Activated B cell treated with CpG ODN at 0.5 μM for 24 hours (primary cell): ENCODE measurements around the gene DCAKD. TPM values are rescaled to one million over a fixed set of nuclear protein-coding genes. Genes with fewer than 3 reads are reported as not detected.

Experiments used
- ATAC-seq: fragments of 200-7000 bp; cut with Tn5 transposase; one replicate; pipeline ENCODE4 v1.10.0; 2021; ENCODE audit warnings: low read depth, mild to moderate bottlenecking, moderate library complexity
- CTCF ChIA-PET: fragments of 350-600 bp; sonication (Branson Sonifier 250); formaldehyde crosslinking; loops from one replicate; lab custom pipeline; 2021; ENCODE audit warnings: antibody characterized with exemption; lab: Charles Lee
- POLR2A ChIA-PET: fragments of 350-600 bp; sonication (Branson Sonifier 250); formaldehyde crosslinking; loops from one replicate; lab custom pipeline; 2021; ENCODE audit warnings: antibody characterized with exemption; lab: Charles Lee
- DNase-seq: peaks from one replicate; pipeline ENCODE4 v3.0.0; 2022
- H3K27ac Mint-ChIP-seq: one replicate; pipeline ENCODE4 v1.8.0; 2020; ENCODE audit warnings: mixed read lengths
- H3K27me3 Mint-ChIP-seq: one replicate; pipeline ENCODE4 v1.8.0; 2021; ENCODE audit warnings: mixed read lengths
- H3K36me3 Mint-ChIP-seq: one replicate; pipeline ENCODE4 v1.8.0; 2021; ENCODE audit warnings: low read depth, mixed read lengths
- H3K4me1 Mint-ChIP-seq: one replicate; pipeline ENCODE4 v1.8.0; 2021; ENCODE audit warnings: mixed read lengths
- H3K4me3 Mint-ChIP-seq: one replicate; pipeline ENCODE4 v1.8.0; 2020; ENCODE audit warnings: mild to moderate bottlenecking, mixed read lengths
- H3K9me3 Mint-ChIP-seq: one replicate; pipeline ENCODE4 v1.8.0; 2020; ENCODE audit warnings: mixed read lengths
- intact Hi-C: fragments of 100-400 bp; cut with micrococcal nuclease; formaldehyde crosslinking; loops from one replicate; pipeline ENCODE4 v1.15.1; 2024
- total RNA-seq: library from RNA; stranded (reverse); gene quantifications from 2 replicates; pipeline ENCODE4 v1.2.3, GENCODE V29; 2022
- TF ChIP-seq, protein P1 (sequence below): fragments of 200-600 bp; IDR thresholded peaks from one replicate; pipeline ENCODE4 v1.8.0; 2022; ENCODE audit warnings: antibody characterized with exemption, mild to moderate bottlenecking

Gene DCAKD
- total RNA-seq, 1 donor from 2014 or later = 15.6 TPM

DNA sequence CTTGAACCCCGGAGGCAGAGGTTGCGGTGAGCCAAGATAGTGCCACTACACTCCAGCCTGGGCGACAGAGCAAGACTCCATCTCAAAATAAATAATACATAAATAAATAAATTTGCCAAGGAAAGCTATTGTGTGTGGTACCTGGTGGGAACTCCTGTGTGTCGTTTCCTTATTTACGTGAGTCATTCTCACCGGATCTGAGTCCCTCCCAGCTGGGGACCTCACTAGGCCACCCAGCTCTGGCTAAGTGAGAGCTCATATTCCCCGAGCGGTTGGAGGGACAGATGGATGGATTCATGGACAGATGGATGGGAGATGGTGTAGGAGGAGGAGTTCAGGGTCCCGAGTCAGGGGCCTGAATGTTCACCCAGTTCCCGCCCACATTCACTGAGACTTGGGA, 60.4 kb downstream of the DCAKD start:
- TF ChIP-seq, protein P1, sequence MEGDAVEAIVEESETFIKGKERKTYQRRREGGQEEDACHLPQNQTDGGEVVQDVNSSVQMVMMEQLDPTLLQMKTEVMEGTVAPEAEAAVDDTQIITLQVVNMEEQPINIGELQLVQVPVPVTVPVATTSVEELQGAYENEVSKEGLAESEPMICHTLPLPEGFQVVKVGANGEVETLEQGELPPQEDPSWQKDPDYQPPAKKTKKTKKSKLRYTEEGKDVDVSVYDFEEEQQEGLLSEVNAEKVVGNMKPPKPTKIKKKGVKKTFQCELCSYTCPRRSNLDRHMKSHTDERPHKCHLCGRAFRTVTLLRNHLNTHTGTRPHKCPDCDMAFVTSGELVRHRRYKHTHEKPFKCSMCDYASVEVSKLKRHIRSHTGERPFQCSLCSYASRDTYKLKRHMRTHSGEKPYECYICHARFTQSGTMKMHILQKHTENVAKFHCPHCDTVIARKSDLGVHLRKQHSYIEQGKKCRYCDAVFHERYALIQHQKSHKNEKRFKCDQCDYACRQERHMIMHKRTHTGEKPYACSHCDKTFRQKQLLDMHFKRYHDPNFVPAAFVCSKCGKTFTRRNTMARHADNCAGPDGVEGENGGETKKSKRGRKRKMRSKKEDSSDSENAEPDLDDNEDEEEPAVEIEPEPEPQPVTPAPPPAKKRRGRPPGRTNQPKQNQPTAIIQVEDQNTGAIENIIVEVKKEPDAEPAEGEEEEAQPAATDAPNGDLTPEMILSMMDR = no peak
- Mint-ChIP-seq H3K4me1 (peaks cover 9% of the 10 kb centered on the region), H3K4me3 (no peak overlapping the region), H3K36me3 (no peaks in the 10 kb centered on the region), H3K9me3 (no peaks in the 10 kb centered on the region), H3K27me3 (peaks cover 56% of the 10 kb centered on the region), H3K27ac (no peak overlapping the region)
- intact Hi-C loops = no loop called here
- ATAC-seq (no peak), DNase-seq (no peak)
- CTCF ChIA-PET = no interaction called here
- POLR2A ChIA-PET = no interaction called here

DNA sequence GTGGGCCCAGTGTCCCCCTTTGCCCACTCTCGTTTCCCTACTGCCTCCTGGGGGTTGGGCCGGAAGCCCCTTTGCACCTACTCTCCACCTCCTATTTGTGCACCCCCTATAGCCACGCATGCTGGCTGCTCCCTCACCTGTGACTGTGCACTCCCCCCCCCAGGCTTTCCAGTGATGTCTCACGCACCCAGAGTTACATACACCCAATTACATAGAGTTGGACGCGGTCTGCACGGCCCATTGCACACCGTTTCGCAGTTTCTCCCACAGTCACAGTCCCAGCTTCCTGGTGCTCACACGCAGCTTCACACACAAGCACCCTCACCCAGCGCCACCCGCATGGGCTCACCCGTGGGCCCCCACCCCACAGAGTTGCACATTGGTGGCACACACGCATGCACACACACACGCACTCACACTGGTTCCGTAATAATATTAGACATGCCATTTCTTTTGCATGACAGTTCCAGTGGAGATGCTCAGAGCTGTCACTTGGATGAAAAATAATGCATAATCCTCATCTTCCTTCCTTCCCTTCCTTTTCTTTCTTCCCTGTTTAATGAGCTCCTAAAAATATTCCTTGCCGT, 61.8 kb downstream of the DCAKD start:
- H3K4me3 Mint-ChIP-seq = no peak overlapping the region
- TF ChIP-seq, protein P1 = no peak
- ATAC-seq (no peak), DNase-seq (no peak)
- intact Hi-C loops = no loop called here
- ChIA-PET CTCF (no interaction called here), POLR2A (no interaction called here)
- H3K9me3 Mint-ChIP-seq = no peaks in the 10 kb centered on the region
- H3K27ac Mint-ChIP-seq = no peak overlapping the region
- no peaks in the 10 kb centered on the region for H3K36me3 Mint-ChIP-seq
- H3K4me1 Mint-ChIP-seq = peaks cover 9% of the 10 kb centered on the region
- H3K27me3 Mint-ChIP-seq = peaks cover 57% of the 10 kb centered on the region

DNA sequence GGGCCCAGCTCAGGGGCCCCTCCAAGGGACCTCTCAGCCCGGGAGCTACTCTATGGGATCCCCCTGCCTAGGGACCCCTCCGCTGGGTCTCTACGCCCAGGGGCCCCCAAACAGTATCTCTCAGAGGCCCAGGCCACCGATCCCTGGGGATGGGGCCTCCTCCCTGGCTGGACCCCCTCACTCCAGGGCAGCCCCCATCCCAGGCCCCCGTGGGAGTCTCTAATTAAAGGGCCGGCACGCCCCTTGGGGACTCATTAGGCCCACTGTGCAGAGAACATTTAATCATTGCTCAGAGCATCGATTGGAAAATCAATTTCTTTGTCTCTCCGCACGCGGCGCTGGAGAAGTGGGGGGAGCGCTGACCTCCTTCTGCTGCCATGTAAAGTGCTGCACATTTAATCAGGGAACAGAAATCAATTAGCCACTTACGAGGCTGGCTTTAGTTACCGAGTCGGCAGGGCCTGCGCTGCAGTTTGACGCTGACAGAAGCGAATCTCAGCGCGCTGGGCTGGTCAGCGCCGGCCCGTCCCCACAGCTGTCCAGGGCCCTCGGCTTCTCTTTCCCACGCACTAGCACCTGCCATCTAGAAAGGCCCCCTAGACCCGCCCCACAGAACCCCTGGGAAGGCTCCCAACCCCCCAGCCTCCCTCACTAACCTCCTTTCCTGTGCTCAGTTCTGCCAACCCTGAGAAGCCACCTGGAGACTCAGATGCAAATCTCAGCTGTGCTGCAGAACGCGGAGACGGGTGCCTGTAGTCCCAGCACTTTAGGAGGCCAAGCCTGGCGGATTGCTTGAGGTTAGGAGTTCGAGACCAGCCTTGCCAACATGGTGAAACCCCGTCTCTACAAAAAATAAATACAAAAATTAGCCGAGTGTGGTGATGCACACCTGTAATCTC, 63.1 kb downstream of the DCAKD start:
- H3K36me3 Mint-ChIP-seq = no peaks in the 10 kb centered on the region
- no peak overlapping the region for H3K4me3 Mint-ChIP-seq
- no peaks in the 10 kb centered on the region for H3K9me3 Mint-ChIP-seq
- intact Hi-C loops = no loop called here
- peaks cover 48% of the 10 kb centered on the region for H3K27me3 Mint-ChIP-seq
- ATAC-seq (no peak), DNase-seq (no peak)
- ChIA-PET POLR2A (no interaction called here), CTCF (no interaction called here)
- H3K27ac Mint-ChIP-seq = no peak overlapping the region
- peaks cover 9% of the 10 kb centered on the region for H3K4me1 Mint-ChIP-seq
- TF ChIP-seq, protein P1 = no peak

DNA sequence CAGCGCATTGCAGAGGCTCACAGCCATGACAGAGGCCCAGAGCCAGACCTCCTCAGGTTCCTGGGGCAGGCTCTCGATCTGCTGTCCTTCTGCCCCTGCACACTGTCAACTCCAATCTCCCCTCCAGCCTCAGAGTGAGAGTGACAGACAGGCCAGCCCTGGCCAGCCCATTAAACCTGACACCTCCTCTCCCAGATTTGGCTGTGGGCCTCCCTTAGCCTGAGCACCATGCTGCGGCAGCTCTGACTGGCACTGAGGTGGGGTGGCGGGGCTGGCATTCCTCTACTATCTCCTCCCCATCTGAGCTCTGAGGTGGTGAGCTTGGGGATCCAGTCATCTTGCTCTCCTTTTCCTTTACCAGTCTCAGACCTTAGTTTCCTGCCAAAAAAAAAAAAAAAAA, 67.9 kb downstream of the DCAKD start:
- DNase-seq = no peak
- H3K36me3 Mint-ChIP-seq = no peaks in the 10 kb centered on the region
- TF ChIP-seq, protein P1 = no peak
- intact Hi-C loops = no loop called here
- no peak for ATAC-seq
- ChIA-PET POLR2A (no interaction called here), CTCF (no interaction called here)
- H3K9me3 Mint-ChIP-seq = no peaks in the 10 kb centered on the region
- peaks cover 38% of the 10 kb centered on the region for H3K27me3 Mint-ChIP-seq
- H3K4me1 Mint-ChIP-seq = peaks cover 9% of the 10 kb centered on the region
- H3K4me3 Mint-ChIP-seq = no peak overlapping the region
- no peak overlapping the region for H3K27ac Mint-ChIP-seq

DNA sequence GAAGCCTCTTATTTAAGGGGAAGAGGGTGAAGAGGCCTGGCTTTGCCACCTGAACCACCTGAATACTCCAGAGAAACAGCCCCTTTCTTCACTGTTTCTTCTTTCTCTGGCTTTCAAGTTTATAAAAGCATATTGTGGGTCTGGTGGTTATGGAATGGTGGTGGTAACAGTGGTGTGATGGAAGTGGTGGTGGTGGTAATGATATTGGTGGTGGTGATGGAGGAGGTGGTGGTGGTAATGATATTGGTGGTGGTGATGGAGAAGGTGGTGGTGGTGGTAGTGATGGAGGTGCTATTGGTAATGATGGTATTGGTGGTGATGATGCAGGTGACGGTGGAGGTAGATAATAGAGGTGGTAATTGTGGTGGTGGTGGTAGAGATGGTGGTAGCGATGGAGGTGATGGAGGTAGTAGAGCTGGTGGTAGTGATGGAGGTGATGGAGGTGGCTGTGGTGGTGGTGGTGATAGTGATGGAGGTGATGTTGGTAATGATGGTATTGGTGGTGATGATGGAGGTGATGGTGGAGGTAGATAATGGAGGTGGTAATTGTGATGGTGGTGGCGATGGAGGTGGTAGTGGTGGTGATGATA, 69.2 kb downstream of the DCAKD start:
- TF ChIP-seq, protein P1 = no peak
- ATAC-seq (no peak), DNase-seq (no peak)
- Mint-ChIP-seq H3K4me3 (no peak overlapping the region), H3K4me1 (peaks cover under 1% of the 10 kb centered on the region), H3K9me3 (no peaks in the 10 kb centered on the region), H3K27me3 (peaks cover 31% of the 10 kb centered on the region), H3K27ac (no peak overlapping the region), H3K36me3 (no peaks in the 10 kb centered on the region)
- CTCF ChIA-PET = no interaction called here
- intact Hi-C loops = no loop called here
- POLR2A ChIA-PET = no interaction called here
